GM19324 (cell line): ENCODE results near the gene HTT-AS.

Experiments used
- ATAC-seq: cut with Tn5 transposase; IDR thresholded peaks from one replicate; pipeline ENCODE4 v1.9.1; 2021; ENCODE audit warnings: mild to moderate bottlenecking, moderate library complexity; ENCODE audit not compliant: unreplicated experiment, low FRiP score

The HTT-AS gene

DNA sequence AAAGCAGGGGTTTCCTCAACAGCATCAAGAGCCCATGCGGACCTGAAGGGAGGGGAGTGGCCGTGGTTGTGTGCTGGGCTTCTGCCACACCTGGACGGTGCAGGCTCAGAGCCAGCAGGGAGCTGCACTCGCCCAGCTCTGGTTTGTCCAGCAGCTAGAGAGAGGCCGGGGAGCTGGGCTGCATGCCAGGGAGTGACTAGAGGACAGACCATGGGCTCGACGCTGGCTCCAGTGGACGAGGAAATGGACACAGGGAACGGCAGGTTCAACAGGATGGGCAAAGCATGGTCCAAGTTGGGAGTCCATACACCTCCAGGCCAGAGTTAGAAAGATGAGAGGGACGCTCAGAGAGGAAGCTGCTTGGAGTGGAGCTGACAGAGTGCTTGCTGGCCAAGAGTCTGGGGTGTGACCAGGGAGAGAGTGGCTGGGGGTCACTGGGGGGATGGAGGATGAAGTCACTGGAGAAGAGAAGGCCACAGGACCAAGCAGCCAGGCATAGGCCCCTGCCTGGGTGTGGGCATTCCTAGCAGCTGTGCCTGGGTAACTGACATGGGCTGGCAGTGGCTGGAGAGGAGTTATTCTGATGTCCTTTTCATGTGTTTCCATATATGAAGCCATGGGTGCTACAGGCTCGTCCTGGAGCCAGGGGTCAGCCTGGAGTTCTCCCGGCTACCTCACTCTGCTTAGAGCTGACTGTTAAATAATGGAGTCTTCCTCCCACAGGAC is 42.8 kb downstream of the HTT-AS start:
- ATAC-seq = no peak

DNA sequence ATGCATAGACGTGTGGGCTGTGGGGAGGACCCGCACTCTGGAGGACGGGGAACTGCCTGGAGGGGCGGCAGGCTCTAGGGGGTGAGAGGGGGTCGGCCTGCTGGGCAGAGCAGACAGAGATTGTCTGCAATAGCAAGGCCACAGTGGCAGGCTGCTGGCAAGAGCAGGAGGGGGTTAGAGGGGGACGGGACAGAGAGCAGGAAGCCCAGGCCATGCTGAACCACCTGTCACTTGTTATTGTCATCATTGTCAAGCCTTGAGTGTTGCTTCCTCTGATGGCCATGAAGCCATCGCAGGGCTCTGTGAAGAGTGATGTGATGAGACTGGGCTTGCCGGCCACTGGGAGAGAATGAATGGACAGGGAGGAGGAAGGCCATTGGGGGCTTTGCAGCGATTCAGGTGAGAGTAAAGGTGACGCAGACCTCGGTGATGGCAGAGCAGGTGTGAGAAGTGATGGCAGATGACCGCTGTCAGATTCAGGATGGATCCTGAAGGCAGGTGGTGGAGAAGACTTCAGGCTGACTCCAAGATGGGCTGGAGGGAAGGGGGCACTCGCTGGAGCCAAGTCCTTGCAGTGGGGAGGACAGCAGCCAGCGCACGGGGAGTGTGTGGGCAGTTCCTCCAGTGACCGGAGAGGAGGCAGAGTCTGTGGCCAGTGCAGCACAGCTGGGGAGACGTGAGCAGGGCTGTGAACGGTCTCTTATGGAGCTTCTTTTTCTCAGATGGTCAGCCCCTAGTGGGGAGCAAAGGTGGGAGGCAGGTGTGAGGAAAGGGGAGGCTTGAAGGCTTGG is 43.6 kb downstream of the HTT-AS start:
- ATAC-seq = no peak

DNA sequence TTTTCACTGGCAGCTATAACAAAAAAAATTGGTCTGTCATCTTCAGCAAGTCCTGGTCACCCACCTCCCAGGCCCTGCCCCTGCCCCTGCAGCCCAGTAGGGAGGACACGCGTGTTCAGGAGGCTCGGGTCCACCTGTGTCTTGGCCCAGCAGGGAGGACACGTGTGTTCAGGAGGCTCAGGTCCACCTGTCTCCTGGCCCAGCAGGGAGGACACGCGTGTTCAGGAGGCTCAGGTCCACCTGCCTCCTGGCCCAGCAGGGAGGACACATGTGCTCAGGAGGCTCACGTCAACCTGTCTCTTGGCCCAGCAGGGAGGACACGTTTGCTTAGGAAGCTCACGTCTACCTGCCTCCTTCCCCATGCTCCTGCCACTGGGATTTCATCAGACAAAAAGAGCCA is 44.9 kb downstream of the HTT-AS start:
- no peak for ATAC-seq

DNA sequence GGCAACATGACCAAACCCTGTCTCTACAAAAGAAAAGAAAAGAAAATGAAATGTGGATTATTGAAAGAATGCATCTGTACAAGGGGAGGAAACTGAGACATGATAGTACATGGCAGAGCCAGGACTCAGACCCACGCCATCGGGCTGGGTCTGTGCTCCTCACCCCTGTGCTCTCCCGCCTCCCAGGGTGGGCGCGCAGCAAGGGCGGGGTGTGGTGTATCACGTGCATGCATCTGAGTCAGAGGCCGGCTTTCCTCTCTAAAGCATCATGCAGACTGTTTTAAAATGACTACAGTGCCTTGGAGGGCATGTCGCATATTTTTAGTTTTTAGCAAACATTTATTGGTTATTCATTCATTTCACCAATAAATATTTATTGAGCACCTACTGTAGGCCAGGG is 47.8 kb downstream of the HTT-AS start:
- ATAC-seq = no peak

DNA sequence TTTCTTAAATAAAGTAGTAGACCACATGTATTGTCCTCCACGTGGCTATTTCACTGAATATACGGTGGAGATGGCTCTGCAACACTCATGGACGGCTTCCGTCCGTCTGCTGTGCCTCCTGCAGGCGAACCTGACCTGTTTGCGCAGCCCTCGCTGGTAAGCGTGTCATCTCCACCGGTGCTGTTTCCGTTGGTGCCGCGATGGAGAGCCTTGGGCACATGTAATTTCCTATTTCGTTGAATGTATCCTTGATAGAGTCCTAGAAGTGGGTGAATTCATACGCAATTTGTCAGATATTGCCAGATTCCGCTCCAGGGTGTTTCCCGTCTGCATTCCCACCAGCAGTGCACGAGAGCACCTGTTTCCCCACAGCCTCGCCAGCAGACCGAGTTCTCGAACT is 48.5 kb downstream of the HTT-AS start:
- no peak for ATAC-seq

DNA sequence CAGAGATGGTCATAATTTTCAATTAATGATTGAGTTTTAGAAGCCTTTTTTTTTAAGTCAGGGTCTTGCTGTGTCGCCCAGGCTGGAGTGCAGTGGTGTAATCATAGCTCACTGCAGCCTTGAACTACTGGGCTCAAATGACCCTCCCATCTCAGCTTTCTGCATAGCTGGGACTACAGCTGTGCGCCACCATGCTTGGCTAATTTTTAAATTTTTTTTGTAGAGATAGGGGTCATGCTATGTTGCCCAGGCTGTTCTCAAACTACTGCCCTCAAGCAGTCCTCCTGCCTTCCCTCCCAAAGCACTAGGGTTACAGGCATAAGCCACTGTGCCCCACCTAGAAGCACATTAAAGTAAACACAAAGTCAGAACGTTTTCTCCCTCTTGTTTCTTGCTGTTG is 51.7 kb downstream of the HTT-AS start:
- ATAC-seq = no peak

DNA sequence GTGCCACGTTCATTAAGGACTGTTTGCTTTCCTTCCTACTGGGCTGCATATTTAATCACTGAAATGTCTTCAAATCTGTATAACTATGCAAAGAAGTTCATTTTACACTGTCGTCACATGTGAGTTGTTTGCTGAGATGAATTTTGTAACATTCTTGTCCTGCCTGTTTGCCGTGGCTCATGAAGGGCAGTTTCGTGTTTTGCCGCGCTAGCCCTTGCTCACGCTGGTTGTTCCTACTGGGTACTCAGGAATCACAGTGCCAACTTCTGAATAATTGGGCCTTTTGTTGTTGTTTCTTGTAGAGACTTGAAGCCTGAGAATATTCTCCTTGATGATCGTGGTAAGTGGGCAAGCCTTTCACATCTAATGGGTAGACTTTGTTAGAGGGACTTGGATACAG is 52.2 kb downstream of the HTT-AS start:
- no peak for ATAC-seq

DNA sequence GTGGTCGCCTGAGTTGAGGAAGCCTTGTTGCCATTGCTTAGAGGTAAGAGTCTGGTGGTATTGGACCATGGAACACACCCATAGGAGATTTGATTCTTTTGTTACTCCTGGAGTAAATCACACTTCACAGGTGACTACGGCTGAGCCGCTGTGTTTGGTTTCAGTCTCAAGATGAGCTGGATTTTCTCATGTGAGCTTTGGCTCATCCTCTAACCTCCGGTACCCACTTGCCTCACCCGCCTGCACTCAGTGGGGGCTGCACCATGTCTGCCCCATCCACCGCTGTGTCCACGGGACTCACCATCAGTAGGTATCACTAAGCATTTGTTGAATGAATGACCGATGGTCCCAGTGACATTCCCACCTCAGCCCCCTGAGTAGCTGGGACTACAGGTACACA is 52.7 kb downstream of the HTT-AS start:
- ATAC-seq = no peak

DNA sequence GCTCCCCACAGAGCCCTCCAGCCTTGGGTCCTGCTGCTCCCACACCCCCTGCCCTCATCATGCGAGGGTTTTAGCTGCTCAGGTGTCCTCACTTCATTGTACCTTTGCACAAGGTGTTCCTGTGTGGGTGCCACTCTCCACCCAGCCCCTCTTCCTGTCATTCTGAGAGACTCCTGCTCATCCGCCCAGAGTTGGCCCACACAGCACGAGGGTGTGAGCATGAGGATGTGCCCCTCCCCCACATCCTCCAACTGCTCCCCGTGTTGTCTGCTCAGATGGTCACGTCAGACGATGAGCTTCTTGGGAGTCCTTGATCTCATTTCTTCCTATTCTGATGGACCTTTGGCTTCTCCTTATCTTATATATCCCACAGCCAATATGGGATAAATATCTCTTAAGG is 53.2 kb downstream of the HTT-AS start:
- ATAC-seq = no peak

DNA sequence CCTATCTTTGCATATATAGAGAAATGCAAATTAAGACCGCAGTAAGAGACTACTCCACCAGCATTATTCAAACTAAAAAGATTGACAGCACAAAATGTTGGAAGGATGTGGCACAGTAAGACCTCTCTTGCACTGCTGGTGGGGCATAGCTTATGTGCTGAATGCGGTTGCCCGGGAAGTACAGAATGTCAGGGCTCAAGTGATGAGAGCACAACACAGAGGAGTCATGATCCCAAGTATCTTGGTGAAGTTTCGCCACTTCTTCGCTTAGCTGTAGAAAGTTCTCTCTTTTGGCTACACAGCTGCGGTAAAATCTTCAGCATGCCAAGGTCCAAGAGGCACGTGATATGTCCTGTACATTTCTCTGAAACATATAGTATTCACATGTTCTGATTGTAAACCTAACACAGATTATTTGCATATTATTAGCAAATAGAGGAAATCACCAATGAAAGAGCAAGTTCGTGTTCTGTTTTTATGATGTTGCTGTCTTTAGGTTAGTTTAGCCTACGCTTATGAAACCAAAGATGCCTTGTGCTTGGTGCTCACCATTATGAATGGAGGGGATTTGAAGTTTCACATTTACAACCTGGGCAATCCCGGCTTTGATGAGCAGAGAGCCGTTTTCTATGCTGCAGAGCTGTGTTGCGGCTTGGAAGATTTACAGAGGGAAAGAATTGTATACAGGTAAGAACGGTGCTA is 55.0 kb downstream of the HTT-AS start:
- no peak for ATAC-seq

DNA sequence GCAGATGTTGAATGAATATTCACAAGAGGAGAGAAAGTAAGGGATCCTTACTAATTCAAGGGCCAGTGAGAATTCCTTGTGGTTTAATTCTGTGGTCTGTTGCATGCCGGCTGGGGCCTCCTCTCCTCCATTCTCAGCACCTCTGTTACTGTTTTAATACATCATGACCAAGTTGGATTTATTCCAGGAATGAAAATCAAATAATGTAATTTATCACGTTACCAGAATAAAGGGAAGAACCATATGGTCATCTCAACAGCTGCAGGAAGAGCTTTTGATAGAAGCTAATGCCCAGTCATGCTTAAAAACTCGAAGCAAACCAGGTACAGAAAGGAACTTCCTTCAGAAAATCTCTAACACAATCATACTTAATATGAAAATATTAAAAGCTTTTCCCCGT is 56.8 kb downstream of the HTT-AS start:
- ATAC-seq = no peak

DNA sequence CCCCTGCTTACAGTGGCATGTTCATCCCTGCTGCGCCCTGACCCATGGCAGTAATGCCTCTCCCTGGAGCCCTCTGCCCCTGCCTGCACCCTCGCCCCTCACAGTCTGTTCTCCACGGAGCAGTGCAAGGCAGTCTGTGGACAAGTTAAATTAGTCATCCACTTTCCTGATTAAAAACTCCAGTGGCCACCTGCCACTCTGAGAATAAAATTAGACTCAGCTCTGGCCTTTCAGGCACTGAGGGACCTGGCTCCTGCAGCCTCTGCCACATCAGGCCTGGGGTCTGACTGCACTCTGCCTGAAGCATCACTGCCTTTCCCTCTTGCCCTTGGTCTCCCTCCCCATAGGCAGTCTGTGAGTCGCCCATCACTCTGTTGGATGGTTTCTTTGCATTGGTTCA is 57.4 kb downstream of the HTT-AS start:
- no peak for ATAC-seq

DNA sequence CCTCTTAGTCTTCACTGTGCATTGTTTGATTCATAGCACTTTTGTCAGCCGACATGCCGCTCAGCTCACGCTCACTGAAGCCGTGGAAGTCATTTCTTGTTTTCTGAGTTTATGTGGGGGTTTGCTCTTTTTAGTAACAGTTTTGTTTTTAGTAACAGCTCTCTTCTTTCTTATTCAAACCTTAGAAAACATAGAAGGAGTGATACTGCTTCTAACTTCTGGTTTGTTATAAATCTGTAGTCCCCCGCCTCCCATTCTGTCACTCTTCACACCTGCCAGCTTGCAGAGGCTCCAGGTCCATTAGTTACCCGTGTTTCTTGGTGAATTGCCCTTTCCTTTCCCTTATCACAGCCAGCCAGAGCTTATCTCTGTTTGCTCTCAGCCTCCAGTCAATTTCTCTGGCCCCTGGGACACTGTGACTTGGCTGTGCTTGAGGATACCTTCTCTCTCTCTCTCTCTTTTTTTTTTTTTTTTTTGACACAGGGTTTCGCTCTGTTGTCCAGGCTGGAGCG is 60.4 kb downstream of the HTT-AS start:
- ATAC-seq = peak; percentile 36
